HPDE6-E6E7 (cell line): ENCODE data around the gene TRMT44.
"Not testable (repeated sequence)": the region's sequence is repeated elsewhere in the genome, so short reads cannot be mapped to it uniquely, and the experiment has no call there.

ENCODE experiments used
- DNase-seq: peaks from one replicate; pipeline ENCODE4 v3.0.0; 2011; ENCODE audit warnings: missing footprints; ENCODE audit errors: extremely low spot score

TRMT44 gene

DNA sequence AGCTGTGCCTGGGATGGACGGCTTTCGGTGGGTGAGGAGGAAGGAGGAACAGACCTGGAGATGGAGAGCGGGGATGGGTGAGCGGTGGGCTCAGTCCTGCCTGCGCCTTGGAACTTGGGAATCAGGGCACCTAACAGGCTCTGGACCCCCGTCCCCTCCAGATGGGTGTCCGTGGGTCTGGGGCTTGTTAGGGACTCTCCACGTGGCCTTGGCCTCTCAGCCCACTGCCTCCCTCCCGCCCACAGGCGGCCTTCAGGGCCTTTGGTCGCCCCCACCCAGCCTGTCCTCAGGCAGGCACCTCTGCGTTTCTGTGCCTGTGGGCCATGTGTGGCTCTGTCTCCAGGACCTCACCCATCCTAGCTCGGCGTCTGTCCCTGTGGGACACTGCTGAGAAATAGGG is 29.0 kb downstream of the TRMT44 start:
- no peak for DNase-seq

DNA sequence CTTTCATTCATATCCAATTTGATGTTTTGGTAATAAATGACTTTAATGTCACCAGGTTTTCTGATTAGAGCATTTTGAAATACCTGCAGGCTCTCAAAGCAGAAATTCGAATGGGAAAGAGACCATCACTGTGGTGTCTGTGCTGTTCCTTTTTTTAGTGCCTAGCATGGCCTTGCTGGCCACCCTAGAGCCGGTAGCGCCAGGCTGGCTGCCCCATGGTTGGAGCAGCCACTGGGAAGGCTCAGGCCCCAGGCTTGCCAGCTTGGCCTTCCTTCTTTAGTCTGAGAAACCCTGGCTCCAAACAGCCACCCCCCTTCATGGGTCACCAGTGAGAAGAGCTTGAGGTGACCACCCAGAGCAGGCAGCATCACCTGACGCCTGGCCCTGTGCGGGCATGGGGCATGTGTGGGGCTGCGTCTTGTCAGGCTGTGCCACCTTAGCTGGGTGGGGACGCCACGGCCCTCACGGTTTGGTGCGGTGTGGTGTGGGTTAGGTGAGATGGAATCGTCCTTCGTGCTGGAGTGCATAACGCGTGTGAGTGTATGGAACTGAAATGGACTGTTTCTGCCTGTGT is 30.0 kb downstream of the TRMT44 start:
- no peak for DNase-seq

- DNase-seq = no peak
Measured at GRCh38 chr4:8471211-8471875, 30.8 kb downstream of the TRMT44 start.

DNA sequence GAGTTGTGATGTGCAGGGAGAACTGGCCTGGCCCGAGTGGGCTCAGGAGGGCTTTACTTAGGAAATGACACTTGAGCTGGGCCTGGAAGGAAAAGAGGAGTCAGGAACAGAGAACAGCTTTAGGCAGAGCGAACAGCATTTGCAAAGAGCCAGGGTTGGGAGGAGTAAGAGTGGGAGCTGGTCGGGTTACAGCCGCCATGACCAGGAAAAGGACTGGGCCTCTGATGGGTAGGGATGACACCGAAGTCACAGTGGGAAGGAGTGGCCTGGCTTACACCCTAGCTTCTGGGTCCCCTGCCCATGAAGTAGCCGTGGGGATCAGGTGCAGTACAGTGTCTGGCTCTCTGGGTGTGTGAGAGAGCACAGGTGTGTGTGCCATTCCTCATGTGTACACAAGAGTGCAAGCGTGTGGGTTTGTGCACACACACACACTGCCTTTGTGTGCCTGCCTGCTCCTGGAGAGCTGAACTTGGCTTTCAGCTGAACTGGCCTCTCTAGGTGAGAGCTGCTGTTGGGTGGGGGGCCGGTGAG is 31.6 kb downstream of the TRMT44 start:
- no peak for DNase-seq

DNA sequence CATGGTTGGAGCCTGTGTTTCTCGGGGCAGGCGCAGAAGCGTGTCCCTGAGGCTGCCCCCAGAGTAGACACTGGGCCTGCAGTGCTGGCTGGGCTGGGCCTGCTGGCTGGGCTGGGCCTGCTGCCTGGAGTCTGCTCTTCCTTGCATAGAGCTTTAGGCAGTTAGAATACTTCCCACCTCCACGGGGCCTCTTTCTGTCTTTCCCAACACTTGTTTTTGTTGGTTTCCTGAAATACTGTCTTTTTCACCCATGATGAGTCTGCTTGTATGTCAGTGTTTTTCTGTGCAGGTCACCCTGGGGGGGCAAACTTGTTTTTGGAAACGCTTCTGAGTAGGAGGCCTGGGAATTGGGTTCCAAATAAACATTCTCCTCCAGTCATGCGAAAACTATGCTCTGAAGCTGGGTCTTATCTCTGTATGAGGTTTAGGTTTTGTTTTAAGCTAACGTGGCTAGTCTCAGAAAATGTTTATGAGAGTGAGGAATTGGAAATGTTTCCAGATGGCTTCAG is 32.2 kb downstream of the TRMT44 start:
- no peak for DNase-seq

DNA sequence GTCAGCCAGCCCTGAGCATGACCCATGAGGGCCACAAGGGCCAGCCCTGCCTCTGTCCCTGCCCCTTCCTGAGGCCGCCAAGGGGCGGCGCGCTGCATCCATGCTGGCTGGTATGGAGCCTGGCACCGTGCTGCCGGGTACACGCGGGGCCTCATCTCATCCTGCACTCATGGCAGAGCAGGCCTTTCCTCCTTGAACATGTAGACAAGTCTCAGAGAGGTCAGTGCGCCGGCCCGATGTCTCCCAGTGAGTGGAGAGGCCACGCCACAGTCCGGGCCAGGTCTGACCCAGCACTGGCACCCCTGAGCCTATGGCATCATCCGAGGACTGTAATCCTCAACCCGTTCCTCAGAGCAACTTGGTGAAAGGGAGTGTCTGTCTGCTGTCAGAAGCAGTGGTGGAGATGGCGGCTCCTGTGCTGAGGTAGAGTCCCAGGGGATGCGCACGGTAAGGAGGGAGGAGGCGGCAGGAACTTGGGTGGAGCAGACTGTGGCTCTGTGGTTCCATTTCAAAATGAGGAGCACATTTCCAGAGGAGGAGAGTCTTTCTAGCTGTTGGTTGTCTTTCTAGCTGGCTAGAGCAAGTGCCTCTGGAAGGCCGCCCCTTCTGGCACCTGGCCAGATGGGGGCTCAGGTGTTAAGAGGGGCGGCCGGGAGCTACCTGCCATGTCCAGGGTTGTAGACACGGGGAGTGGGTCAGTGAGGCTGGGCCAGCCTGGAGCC is 32.8 kb downstream of the TRMT44 start:
- DNase-seq = no peak

DNA sequence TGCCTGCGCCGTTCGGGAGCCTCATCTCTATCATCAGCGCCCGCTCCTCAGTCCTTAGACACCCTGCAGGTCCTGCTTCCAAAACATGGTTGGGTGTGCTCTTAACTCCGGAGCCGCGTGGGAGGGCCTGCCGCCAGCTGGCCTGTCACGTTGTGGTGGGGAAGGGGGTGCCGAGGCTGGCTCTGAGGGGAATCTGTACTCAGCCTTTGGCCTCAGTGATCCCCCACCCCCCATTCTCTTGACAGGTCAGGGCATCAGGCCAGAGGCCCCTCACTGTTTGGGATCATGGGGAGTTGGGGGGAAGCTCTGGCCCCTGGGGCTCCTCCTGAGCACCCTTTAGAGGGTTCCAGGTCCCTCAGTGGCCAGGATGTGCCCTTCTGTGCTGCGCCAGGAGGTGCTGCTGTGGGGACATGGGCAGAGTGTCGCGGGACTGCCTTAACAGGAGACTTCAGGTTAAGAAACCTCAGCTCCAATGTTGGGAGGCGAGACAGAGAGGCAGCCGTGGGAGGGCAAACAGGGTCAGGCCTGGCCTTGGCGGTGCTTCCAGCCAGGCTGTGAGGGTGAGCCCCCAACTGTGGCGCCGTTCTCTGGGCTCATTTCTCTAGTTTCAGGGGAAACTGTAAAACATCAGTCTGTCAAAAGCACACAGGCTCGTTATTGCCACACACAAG is 33.5 kb downstream of the TRMT44 start:
- no peak for DNase-seq

GRCh38 chr4:8474856-8475255 is 34.3 kb downstream of the TRMT44 start:
- no peak for DNase-seq

DNA sequence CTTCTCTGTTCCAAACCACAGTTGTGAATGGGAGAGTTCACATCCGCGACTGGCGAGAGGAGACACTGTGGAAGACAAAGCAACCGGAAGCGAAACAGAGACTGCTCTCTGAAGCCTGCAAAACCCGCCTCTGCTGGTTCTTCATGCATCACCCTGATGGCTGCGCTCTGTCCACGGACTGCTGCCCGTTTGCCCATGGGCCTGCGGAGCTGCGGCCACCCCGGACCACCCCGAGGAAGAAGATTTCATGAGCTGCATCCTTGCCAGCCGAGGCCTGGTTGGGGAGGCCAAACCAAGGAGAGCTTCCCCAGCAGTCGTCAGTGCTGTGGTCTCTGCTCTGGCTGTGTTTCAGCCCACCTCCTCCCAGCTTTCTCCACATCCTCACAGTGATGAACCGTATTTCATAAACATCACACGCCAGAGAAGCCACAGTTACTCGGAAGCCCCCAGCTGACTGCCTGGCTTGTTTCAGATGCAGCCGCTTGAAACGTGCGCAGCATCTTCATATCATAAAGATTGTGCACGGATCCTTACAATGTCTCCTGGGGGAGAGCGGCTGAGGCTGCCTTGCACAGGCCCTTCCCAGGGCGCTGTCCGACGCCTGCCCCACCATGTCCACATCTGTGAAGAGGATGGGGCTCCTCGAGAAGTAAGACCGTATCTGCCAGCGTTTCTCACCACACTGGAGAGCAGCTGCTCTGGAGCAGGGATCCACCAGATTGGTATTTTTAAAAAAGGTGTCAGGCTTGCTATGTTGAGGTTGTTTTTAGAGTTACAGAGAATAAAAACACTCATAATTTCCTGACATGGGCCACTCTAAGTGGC is 35.4 kb downstream of the TRMT44 start:
- DNase-seq = no peak

DNA sequence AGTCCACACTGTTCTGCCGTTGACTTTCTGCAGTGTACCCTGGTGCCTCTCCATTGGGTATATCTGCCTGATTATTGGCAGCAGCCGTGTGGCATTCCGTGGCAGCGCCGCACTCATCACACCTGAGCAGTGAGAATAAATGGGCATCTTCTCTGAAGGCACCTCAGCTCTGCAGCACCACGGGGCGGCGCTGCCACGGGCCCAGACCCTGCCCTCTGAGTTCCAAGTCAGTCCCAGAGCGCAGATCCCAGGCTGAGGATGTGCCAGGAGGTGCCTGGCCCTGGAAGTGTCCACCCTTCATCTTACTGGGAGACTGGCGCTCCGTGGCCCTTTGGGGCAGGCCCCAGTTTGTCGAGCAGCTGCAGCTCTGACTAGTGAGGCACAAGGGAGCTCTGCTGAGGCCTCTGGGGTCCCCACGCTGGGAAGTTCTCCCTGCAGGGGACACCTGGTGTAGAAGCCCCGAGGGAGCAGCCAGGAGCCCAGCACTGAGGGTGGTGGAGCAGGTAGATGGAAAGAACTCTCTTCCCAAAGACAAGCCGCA is 36.6 kb downstream of the TRMT44 start:
- DNase-seq = no peak

DNA sequence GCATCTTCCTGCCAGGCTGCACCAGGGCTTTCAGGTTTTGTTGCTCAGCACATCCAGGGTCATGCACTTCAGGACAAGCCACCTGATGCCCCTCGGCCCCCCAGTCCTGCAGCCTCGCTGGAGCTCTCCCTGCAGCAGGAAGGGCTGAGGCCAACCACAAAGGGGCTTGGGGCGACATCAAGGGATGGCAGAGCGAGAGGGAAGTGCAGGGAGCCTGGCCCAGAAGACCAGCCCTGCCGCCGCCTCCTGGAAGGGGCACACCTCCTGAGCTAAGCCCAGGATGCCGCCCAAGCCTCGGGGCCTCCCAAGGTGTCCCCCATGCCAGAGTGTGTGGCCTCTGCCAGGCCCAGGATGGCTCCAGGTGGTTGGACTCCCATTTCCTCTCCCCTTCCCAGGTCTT is 37.1 kb downstream of the TRMT44 start:
- DNase-seq = no peak

GRCh38 chr4:8478371-8478770 is 37.8 kb downstream of the TRMT44 start:
- no peak for DNase-seq

GRCh38 chr4:8478801-8479744 is 38.5 kb downstream of the TRMT44 start:
- DNase-seq = no peak

- DNase-seq = no peak
Measured at GRCh38 chr4:8480221-8480620, 39.6 kb downstream of the TRMT44 start.

DNA sequence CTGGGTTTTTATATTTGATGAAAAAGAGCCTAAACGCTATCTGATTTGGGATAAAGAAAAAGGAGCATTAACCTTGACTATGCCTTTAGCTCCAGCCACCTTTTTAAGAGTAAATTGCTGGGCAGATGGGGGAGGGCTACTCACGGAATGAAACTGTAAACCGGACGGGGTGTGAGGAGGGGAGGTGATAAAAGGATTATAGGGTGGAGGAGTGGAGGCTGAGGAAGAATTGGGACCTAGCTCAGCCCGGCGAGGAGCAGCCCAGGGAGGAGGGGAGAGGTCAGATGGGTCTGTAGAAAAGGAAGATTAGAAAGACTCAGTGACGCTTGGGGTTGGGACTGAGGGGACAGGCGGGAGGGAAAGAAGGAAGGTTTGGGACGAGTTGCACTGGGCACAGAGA is 46.1 kb downstream of the TRMT44 start:
- not testable (repeated sequence) for DNase-seq

DNA sequence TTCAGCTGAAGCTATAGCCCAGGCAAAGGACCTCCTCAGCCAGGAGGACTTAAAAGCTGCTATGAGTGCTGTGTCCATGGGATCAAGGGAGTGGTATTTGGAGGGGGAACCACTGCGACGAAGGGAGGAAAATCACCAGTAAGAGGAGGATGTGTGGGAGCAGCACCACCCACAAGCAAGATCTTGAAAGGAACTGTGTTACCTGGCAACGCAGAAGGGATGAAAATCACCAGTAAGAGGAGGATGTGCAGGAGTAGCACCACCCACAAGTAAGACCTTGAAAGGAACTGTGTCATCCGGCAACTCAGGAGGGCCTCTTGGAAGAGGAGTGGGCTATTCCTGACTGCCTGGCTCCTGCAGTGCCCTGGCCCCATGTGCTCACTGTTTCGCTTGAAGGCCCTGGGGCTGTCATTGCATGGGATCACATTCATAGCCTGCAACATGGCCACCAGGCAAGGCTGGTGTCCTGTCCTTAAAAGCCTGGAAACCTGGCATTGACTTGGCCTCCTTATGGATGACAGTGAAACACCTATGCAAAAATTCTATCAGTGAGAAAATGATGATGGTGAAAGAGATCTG is 48.3 kb downstream of the TRMT44 start:
- DNase-seq = no peak

DNA sequence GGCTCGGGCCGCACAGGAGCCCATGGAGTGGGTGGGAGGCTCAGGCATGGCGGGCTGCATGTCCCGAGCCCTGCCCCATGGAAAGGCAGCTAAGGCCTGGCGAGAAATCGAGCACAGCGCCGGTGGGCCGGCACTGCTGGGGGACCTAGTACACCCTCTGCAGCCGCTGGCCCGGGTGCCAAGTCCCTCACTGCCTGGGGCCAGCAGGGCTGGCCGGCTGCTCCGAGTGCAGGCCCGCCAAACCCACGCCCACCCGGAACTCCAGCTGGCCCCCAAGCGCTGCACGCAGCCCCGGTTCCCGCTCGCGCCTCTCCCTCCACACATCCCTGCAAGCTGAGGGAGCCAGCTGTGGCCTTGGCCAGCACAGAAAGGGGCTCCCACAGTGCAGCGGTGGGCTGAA is 50.9 kb downstream of the TRMT44 start:
- DNase-seq = not testable (repeated sequence)

DNA sequence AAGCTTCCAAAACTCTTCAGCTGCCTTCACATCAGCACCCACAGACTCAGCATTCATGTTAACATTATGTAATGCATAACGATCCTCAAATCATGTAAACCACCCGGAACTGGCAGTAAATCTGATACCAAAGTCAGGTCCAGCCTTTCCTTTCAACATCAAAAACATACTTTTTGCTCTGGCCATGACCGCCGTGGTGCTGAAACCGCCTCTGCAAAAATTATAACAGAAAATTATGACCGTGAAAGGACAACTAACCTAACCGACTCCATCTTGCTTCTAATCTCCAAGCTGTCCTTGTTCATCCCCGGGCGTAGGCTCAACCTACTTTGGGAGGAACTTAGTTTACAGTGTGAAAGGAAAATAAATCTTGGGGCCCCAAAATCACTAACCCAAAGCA is 51.6 kb downstream of the TRMT44 start:
- no peak for DNase-seq

DNA sequence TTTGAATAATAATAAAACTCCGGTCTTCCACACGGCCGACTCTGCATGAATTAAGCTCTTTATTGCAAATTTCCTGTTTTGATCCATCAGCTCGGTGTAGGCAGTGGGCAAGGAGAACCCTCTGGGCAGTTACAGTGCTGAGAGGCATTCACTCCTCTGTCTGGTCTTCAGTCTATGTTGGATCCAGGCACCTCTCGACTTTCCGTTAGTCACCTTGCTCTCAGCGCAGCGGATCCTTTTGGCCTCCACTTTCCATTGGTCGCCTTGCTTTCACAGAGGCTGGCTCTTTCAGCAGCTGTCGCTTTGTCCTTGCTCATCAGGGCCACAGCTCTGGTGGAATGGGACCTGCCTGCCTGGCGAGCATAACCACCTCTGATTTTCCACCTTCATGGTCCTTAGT is 52.9 kb downstream of the TRMT44 start:
- DNase-seq = no peak

- DNase-seq = no peak
Measured at GRCh38 chr4:8494218-8494617, 53.6 kb downstream of the TRMT44 start.
